ENCODE measurements around the gene TMEM132D. TPM values are rescaled to one million over a fixed set of nuclear protein-coding genes. Genes with fewer than 3 reads are reported as not detected.

Gene TMEM132D
- total RNA-seq, 2 donors from 2014 or later, result not detected

- H3K9me3 ChIP-seq, result no peaks in the 10 kb centered on the region
- no peaks in the 10 kb centered on the region for H3K36me3 ChIP-seq
- ATAC-seq (ENCODE audit: insufficient number of reproducible peaks, low FRiP score, low read depth), result no peak
- H3K27me3 ChIP-seq (replicated peaks; ENCODE audit: insufficient read depth), result no peaks in the 10 kb centered on the region
- no peaks in the 10 kb centered on the region for H3K4me1 ChIP-seq (ENCODE audit: control insufficient read depth in 1 of 2, low read depth in 2 of 2)
- DNase-seq (ENCODE audit: low spot score), result no peak
- H3K4me3 ChIP-seq, result no peak overlapping the region
- no peak overlapping the region for H3K27ac ChIP-seq
- no peak for TF ChIP-seq CTCF (IDR thresholded peaks at IDR 0.05)
Observed at GRCh38 chr12:129532082-129532481, 371.7 kb downstream of the TMEM132D start.

- no peaks in the 10 kb centered on the region for H3K27me3 ChIP-seq (replicated peaks; ENCODE audit: insufficient read depth)
- H3K9me3 ChIP-seq, result no peaks in the 10 kb centered on the region
- no peaks in the 10 kb centered on the region for H3K4me1 ChIP-seq (ENCODE audit: control insufficient read depth in 1 of 2, low read depth in 2 of 2)
- no peak overlapping the region for H3K4me3 ChIP-seq
- H3K27ac ChIP-seq, result no peak overlapping the region
- H3K36me3 ChIP-seq, result no peaks in the 10 kb centered on the region
- no peak for ATAC-seq (ENCODE audit: insufficient number of reproducible peaks, low FRiP score, low read depth)
- TF ChIP-seq CTCF (IDR thresholded peaks at IDR 0.05), result no peak
- DNase-seq (ENCODE audit: low spot score), result no peak
Observed at GRCh38 chr12:129530984-129531383, 372.8 kb downstream of the TMEM132D start.

DNA sequence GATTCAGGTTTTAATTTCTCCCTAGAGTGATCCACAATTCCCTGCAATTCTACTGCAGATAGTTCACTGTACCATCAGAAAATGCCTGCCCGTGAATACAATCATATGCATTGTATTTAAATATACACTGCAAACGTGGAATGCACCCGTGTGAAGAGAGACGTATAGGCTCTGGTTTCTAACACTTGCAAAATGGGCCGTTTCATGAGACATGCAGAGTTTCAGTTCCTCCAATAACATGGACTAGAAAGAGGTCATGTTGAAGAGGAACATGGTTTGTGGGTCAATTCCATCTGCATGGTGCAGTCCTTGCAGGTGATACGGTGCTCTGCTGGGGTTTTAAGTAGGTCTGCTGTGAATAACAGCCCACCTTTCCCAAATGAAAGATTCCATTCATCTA is 373.3 kb downstream of the TMEM132D start:
- DNase-seq (ENCODE audit: low spot score), result no peak
- TF ChIP-seq CTCF (IDR thresholded peaks at IDR 0.05), result no peak
- H3K4me3 ChIP-seq, result no peak overlapping the region

DNA sequence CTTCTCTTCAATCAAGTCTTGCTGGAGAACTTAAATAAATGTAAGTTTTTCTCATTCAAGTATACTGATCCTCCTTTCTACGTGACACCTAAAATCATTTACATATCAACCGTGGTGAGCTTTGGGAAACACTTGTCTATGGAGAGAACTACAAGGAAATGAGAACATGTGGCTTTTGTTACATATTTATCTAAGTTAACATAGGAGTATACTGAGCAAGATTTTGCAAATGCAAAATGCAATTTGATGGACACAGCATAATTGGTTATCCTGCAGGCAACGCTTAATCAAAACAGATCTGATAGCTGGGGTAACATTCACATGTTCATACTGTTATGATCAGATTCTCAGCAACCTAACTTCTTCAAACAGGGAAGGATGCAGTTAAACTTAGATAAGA is 376.3 kb downstream of the TMEM132D start:
- DNase-seq (ENCODE audit: low spot score) (no peak), ATAC-seq (ENCODE audit: insufficient number of reproducible peaks, low FRiP score, low read depth) (no peak)
- Histone ChIP-seq H3K27me3 (replicated peaks; ENCODE audit: insufficient read depth) (no peaks in the 10 kb centered on the region), H3K9me3 (no peaks in the 10 kb centered on the region), H3K4me1 (ENCODE audit: control insufficient read depth in 1 of 2, low read depth in 2 of 2) (no peaks in the 10 kb centered on the region), H3K36me3 (no peaks in the 10 kb centered on the region), H3K27ac (no peak overlapping the region), H3K4me3 (no peak overlapping the region)
- no peak for TF ChIP-seq CTCF (IDR thresholded peaks at IDR 0.05)

More for the DNA sequence above, 373.3 kb downstream of the TMEM132D start:
- no peak for ATAC-seq (ENCODE audit: insufficient number of reproducible peaks, low FRiP score, low read depth)
- Histone ChIP-seq H3K27me3 (replicated peaks; ENCODE audit: insufficient read depth) (no peaks in the 10 kb centered on the region), H3K4me1 (ENCODE audit: control insufficient read depth in 1 of 2, low read depth in 2 of 2) (no peaks in the 10 kb centered on the region), H3K27ac (no peak overlapping the region), H3K9me3 (no peaks in the 10 kb centered on the region), H3K36me3 (no peaks in the 10 kb centered on the region)

GRCh38 chr12:129523621-129524020 is 380.2 kb downstream of the TMEM132D start:
- Histone ChIP-seq H3K9me3 (no peaks in the 10 kb centered on the region), H3K4me3 (no peak overlapping the region), H3K27ac (no peak overlapping the region), H3K27me3 (replicated peaks; ENCODE audit: insufficient read depth) (no peaks in the 10 kb centered on the region), H3K4me1 (ENCODE audit: control insufficient read depth in 1 of 2, low read depth in 2 of 2) (no peaks in the 10 kb centered on the region), H3K36me3 (no peaks in the 10 kb centered on the region)
- no peak for TF ChIP-seq CTCF (IDR thresholded peaks at IDR 0.05)
- ATAC-seq (ENCODE audit: insufficient number of reproducible peaks, low FRiP score, low read depth) (no peak), DNase-seq (ENCODE audit: low spot score) (no peak)

Measured in thoracic aorta (tissue), 2 donors.